ENCODE results near the gene NCBP2L. TPM values are rescaled to one million over a fixed set of nuclear protein-coding genes. Genes with fewer than 3 reads are reported as not detected.

Gene NCBP2L
- total RNA-seq, 2 experiments from 2014 or later = not detected

DNA sequence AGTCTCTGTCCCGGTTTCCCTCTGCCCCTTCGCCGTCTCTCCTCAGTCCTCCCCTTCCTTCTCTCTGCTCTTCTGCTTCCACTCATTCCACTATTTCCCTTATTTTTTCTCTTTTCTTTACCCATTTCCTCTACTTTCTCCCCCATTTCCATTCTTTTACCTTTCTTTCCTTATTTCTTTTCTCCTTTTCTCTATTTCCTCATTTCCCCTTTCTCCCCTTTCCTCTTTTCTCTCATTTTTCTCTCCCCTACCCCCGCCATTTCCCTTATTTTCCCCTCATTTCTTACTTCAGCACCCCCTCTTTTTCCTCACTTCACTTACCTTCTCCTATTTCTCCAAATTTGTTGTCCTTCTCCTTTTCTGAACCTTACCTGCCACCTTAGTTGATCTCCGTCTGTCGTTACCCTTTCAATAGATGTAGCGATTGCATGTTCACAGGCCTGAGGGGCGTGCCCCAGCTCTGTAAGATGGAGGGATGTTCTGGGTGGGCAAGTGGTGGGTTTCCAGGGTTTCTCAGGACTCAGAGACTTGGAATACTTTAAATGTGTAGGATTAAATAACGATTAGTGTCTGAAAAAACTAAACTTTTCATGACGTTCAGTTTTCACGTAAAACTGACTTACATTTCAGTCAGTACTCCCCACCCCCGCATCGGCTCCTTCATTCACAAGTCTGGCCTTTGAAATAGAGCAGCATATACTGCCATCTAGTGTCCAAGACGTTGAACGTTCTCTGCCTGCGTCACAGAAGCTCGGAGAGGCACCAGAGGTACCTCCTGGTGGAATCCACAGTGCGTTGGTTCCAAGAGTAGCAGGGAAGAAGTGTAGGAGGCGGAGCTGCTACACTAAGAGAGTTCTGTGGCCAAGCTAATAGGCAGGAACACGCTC is 641 bp upstream of the NCBP2L start:
- Histone ChIP-seq H3K27ac (ENCODE audit: low read depth in 1 of 2, low read length in 2 of 2) (peak overlapping the region in 1 of 2 donors; percentile 60), H3K4me1 (ENCODE audit: insufficient read depth, low read length) (peaks cover 20% of the 10 kb centered on the region), H3K9me3 (ENCODE audit: control insufficient read depth in 1 of 2, insufficient read depth in 1 of 2, low read length in 2 of 2) (no peaks in the 10 kb centered on the region), H3K4me3 (ENCODE audit: low read length) (peak overlapping the region; percentile 72), H3K36me3 (ENCODE audit: insufficient read depth, low read length) (no peaks in the 10 kb centered on the region), H3K27me3 (ENCODE audit: control insufficient read depth in 1 of 2, insufficient read depth in 2 of 2, low read length in 2 of 2) (no peaks in the 10 kb centered on the region)
- peak overlapping the region; percentile 87 for H3K4me3 Mint-ChIP-seq
- H3K36me3 Mint-ChIP-seq (ENCODE audit: low read depth) = peaks cover 15% of the 10 kb centered on the region
- H3K4me1 Mint-ChIP-seq (ENCODE audit: low read depth) = peaks cover 23% of the 10 kb centered on the region
- peak overlapping the region; percentile 80 for H3K27ac Mint-ChIP-seq
- DNase-seq (peak; percentile 50 to 90 (median 66)), ATAC-seq (ENCODE audit: poor library complexity) (peak; percentile 69)
- CTCF ChIA-PET = interaction anchor here (0.6 to 4.9 kb wide), 22 partner anchors 9 to 294 kb away, joined by 3 to 92 read pairs (median 4); partner anchors contain the start of gene PRPS1
- no peaks in the 10 kb centered on the region for H3K27me3 Mint-ChIP-seq
- H3K9me3 Mint-ChIP-seq = no peaks in the 10 kb centered on the region
- intact Hi-C loops (cut with DNase I, micrococcal nuclease) = loop anchor here (1.0 to 10.0 kb wide), 11 partner anchors 50 to 880 kb away; partner anchors contain the start of genes MID2 (in 1 of the 2) and RBM41 (in 1 of the 2)
- POLR2A ChIA-PET = interaction anchor here (0.7 to 4.6 kb wide), 14 partner anchors 35 to 778 kb away, joined by 3 to 68 read pairs (median 8); partner anchors contain the start of gene PRPS1
- TF ChIP-seq, protein P1, sequence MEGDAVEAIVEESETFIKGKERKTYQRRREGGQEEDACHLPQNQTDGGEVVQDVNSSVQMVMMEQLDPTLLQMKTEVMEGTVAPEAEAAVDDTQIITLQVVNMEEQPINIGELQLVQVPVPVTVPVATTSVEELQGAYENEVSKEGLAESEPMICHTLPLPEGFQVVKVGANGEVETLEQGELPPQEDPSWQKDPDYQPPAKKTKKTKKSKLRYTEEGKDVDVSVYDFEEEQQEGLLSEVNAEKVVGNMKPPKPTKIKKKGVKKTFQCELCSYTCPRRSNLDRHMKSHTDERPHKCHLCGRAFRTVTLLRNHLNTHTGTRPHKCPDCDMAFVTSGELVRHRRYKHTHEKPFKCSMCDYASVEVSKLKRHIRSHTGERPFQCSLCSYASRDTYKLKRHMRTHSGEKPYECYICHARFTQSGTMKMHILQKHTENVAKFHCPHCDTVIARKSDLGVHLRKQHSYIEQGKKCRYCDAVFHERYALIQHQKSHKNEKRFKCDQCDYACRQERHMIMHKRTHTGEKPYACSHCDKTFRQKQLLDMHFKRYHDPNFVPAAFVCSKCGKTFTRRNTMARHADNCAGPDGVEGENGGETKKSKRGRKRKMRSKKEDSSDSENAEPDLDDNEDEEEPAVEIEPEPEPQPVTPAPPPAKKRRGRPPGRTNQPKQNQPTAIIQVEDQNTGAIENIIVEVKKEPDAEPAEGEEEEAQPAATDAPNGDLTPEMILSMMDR (IDR thresholded peaks at IDR 0.05) = peak; percentile 47

DNA sequence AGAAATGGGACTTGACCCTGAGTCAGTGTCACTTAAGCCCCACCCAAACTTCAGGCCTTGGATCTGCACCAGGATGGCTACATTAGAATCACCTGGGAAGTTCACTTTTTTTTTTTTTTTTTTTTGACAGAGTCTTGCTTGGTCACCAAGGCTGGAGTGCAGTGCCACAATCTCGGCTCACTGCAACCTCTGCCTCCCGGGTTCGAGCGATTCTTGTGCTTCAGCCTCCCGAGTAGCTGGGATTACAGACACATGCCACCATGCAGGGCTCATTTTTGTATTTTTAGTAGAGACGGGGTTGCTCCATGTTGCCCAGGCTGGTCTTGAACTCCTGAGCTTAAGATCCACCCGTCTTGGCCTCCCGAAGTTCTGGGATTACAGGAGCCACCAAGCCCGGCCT is 3.0 kb downstream of the NCBP2L start:
- no peaks in the 10 kb centered on the region for H3K27me3 Mint-ChIP-seq
- Histone ChIP-seq H3K27me3 (ENCODE audit: control insufficient read depth in 1 of 2, insufficient read depth in 2 of 2, low read length in 2 of 2) (no peaks in the 10 kb centered on the region), H3K4me1 (ENCODE audit: insufficient read depth, low read length) (peaks cover 4% of the 10 kb centered on the region), H3K27ac (ENCODE audit: low read depth in 1 of 2, low read length in 2 of 2) (no peak overlapping the region), H3K9me3 (ENCODE audit: control insufficient read depth in 1 of 2, insufficient read depth in 1 of 2, low read length in 2 of 2) (no peaks in the 10 kb centered on the region), H3K4me3 (ENCODE audit: low read length) (no peak overlapping the region), H3K36me3 (ENCODE audit: insufficient read depth, low read length) (no peaks in the 10 kb centered on the region)
- peaks cover 11% of the 10 kb centered on the region for H3K4me1 Mint-ChIP-seq (ENCODE audit: low read depth)
- no peaks in the 10 kb centered on the region for H3K9me3 Mint-ChIP-seq
- H3K4me3 Mint-ChIP-seq = no peak overlapping the region
- POLR2A ChIA-PET = interaction anchor here (1.5 kb wide), 1 partner anchor 108 kb away, joined by 3 read pairs; no protein-coding TSS in a partner anchor
- TF ChIP-seq, protein P1 (IDR thresholded peaks at IDR 0.05) = no peak
- peaks cover 5% of the 10 kb centered on the region for H3K36me3 Mint-ChIP-seq (ENCODE audit: low read depth)
- no peak for ATAC-seq (ENCODE audit: poor library complexity)
- intact Hi-C loops (cut with DNase I, micrococcal nuclease) = no loop called here
- H3K27ac Mint-ChIP-seq = no peak overlapping the region
- DNase-seq = no peak
- CTCF ChIA-PET = interaction anchor here (2.0 kb wide), 1 partner anchor 121 kb away, joined by 6 read pairs; no protein-coding TSS in a partner anchor

- Histone ChIP-seq H3K27me3 (ENCODE audit: control insufficient read depth in 1 of 2, insufficient read depth in 2 of 2, low read length in 2 of 2) (no peaks in the 10 kb centered on the region), H3K36me3 (ENCODE audit: insufficient read depth, low read length) (no peaks in the 10 kb centered on the region), H3K4me1 (ENCODE audit: insufficient read depth, low read length) (no peaks in the 10 kb centered on the region), H3K9me3 (ENCODE audit: control insufficient read depth in 1 of 2, insufficient read depth in 1 of 2, low read length in 2 of 2) (no peaks in the 10 kb centered on the region), H3K4me3 (ENCODE audit: low read length) (no peak overlapping the region), H3K27ac (ENCODE audit: low read depth in 1 of 2, low read length in 2 of 2) (no peak overlapping the region)
- ATAC-seq (ENCODE audit: poor library complexity) (no peak), DNase-seq (no peak)
- TF ChIP-seq, protein P1 (IDR thresholded peaks at IDR 0.05) = no peak
- no peaks in the 10 kb centered on the region for H3K9me3 Mint-ChIP-seq
- no peaks in the 10 kb centered on the region for H3K4me1 Mint-ChIP-seq (ENCODE audit: low read depth)
- ChIA-PET CTCF (no interaction called here), POLR2A (no interaction called here)
- intact Hi-C loops (cut with DNase I, micrococcal nuclease) = no loop called here
- no peak overlapping the region for H3K27ac Mint-ChIP-seq
- no peaks in the 10 kb centered on the region for H3K27me3 Mint-ChIP-seq
- H3K36me3 Mint-ChIP-seq (ENCODE audit: low read depth) = no peaks in the 10 kb centered on the region
- H3K4me3 Mint-ChIP-seq = no peak overlapping the region
These were observed 10.3 kb downstream of the NCBP2L start for GRCh38 chrX:107787827-107788226.

Data from CD4-positive, alpha-beta T cell (primary cell).